GM15510 (cell line): ENCODE measurements around the gene GDE1.

Experiments used
- POLR2A ChIP-seq: IDR thresholded peaks from 3 replicates; pipeline ENCODE4 v1.6.1; 2011; ENCODE audit warnings: borderline replicate concordance; ENCODE audit not compliant: insufficient read length; ENCODE audit errors: extremely low read depth

The GDE1 gene

DNA sequence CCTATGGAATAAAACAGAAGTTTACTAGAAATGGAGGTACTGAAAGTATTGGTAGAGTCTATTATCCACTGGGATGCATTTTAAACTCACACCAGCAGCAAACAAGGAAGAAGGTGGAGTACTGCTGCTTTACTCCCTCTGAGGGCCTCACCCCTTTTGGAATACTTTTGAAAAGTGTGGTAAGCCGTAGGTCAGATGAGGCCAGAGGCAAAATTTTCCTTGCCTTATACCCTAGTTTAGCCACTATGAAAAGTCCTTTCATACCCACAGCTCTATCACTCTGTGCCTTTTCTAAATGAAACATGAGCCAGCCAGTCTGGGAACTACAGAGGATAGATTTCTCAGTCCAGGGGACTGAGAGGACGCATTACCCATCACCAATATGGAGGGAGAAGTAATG, 14.0 kb downstream of the GDE1 start:
- no peak for TF ChIP-seq POLR2A

DNA sequence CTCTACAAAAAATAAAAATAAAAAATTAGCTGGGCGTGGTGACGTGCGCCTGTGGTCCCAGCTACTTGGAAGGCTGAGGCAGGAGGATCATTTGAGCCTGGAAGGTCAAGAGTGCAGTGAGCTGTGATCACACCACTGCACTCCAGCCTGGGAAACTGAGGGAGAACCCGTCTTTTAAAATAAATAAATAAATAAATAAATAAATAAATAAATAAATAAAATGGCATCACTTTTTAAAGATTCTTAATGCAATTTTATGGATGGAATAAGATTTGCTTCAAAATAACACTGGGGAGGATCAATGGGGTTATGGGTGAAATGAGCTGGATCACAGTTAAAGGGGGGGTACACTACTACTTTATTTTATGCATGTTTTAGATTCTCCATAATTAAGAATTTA, 14.9 kb downstream of the GDE1 start:
- no peak for TF ChIP-seq POLR2A

DNA sequence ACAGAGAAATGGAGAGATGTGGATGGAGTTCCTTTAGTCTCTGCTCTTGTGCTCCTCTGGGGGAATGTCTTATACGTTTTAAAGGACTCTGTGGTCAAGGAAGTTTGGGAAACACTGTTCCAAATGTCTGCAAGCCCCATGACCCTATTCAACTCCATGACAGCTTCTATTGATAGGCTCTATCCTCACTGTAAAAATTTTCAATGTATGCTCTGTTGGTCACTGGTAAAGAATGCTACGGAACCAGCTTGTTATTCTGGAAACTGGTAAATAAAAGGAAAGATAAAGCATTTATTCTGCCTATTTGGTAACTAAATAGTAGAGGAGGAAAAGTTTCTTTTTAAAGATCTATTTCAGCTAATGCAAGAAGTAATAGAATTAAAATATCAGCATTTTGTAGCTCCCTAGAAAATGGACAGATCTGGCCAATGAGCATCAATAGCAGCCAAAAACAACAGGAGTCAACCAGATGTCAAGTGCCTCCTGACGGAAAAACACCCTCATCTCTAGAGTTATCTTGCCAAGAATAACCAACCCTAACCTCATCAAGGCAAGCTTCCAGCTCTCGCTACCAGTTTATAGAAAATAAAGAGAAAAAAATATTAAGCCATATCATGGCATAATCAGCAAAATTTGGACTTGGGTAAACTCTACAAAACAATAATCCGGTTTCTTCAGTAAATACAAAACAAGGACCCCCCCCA, 16.1 kb downstream of the GDE1 start:
- TF ChIP-seq POLR2A, result no peak

DNA sequence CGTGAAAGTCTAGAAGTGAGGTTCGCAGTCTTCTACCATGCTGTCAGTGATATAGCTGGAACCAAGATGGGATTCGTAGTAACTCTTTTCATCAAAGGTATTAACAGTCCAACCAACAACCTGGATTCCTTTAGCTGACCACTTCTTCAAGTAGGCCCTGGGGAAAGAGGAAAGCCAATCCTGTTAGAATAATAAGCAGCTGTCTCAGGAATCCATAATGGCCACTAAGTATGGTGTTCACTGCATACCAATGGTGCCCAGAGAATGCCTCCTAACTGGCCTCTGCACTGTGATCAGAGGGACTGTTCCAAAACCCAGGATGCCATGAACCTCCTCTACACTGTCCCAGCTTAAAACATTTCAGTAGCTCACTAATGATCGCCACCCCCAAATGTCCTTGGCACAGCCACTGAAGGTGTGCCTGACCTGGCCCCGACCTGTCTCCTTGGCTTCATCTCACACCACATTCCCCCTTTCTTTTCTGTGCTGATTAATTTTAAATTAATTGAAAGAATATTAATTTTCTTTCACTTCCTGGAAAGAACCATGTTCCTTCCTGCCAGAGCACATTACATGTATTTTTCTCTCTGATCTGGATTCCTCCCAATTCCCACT, 18.3 kb downstream of the GDE1 start:
- TF ChIP-seq POLR2A, result no peak

DNA sequence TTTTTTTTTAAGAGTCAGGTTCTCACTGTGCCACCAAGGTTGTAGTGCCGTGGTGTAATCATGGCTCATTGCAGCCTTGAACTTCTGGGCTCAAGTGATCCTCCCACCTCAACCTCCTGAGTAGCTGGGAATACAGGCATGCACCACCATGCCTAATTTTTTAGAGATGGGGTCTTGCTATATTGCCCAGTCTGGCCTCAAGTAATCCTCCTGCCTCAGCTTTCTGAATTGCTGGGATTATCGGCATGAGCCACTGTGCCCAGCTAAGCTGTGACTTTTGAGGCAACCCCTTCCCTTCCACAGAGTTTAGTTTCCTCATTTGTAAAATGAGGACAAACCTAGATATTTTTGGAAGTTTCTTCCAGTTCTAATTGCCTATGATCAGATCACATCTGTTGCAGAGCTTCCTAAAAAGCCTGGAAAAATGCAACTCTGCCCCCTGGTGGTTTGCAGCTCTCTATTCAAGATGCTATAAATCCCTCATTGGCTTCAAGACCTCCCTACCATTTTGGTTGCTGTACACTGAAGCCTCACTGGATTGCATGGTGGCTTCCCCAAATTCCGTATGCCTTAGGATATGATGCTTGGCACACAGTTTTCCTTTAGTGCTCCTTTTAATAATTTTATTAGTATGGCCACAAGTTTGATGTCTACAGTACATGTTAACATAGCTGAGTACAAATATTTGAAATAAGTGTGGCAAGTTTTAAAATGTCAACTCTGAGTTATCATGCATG, 19.3 kb downstream of the GDE1 start:
- no peak for TF ChIP-seq POLR2A

DNA sequence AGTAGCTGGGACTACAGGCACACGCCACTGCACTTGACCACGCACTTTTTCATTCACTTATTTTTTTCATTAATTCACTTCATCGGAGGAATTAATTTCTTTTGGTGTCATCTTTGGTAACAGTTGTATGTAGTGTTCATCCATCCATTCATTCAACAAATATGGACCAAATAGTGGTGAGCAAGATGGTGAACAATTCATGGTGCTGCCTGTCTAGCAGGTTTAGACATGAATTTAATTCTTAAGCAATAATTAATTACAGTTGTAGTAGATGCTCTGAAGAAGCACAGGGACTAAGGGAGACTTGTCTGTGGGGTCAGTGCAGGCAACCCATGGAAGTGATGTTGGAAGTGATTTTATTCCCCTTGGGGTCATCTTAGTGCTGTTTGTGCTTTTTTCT, 22.4 kb downstream of the GDE1 start:
- TF ChIP-seq POLR2A, result no peak

GRCh38 chr16:19499006-19499405, 22.9 kb downstream of the GDE1 start:
- TF ChIP-seq POLR2A, result no peak

DNA sequence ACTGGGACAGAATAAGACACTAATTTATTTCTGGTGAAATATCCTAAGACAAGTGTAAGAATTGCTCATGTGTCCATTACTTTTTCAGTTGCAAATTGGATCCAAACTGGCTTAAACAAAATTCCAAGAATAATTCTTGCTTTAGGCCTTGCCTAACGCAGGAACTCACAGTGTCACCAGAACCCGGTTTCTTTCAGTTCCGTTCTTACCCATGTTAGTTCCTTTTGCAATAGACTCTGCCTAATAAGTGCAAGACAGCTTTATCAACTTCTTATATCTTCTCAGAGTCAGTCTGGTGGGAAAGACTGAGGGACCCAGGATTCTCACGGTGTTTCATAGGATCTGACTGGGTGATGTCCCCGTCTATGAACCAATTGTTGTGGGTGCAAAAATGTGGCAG, 24.7 kb downstream of the GDE1 start:
- no peak for TF ChIP-seq POLR2A

DNA sequence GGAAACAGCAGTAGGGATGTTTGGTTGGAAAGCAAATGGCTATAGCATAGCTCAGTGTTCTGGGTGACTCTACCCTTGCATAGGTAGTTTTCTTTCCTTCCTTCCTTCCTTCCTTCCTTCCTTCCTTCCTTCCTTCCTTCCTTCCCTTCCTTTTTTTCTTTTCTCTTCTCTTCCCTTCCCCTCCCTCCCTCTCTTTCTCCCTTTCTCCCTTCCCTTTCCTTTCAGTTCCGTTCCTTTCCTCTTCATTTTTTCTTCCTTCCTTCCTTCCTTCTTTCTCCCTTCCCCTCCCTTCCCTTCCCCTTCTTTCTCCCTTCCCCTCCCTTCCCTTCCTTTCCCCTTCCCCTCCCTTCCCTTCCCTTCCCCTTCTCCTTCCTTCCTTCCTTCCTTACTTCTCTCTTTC, 31.3 kb downstream of the GDE1 start:
- no peak for TF ChIP-seq POLR2A

GRCh38 chr16:19488213-19488640, 33.7 kb downstream of the GDE1 start:
- TF ChIP-seq POLR2A, result no peak

DNA sequence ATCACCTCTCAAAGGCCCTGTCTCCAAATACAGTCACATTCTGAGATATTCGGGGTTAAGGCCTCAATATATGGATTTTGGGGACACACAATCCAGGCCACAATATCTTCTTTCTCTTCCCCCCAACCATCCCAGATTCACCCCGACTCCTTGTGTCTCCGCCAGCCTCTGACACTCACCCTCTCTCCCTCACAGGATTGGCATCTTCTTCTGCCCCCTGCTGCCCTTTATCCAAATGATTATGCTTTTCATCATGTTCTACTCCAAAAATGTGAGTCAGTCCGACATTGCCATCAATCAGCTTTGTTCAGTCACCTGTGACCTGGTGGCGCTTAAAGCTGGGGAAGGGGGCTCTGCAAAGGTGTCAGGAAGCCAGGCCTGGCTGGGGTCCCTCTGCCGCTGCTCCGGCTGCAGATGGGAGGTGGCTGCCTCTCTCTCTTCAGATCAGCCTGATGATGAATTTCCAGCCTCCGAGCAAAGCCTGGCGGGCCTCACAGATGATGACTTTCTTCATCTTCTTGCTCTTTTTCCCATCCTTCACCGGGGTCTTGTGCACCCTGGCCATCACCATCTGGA, 35.1 kb downstream of the GDE1 start:
- no peak for TF ChIP-seq POLR2A

GRCh38 chr16:19486051-19486450, 35.8 kb downstream of the GDE1 start:
- TF ChIP-seq POLR2A, result no peak

- no peak for TF ChIP-seq POLR2A
Observed at GRCh38 chr16:19485611-19486010, 36.3 kb downstream of the GDE1 start.

- TF ChIP-seq POLR2A, result no peak
Observed at GRCh38 chr16:19484096-19484495, 37.8 kb downstream of the GDE1 start.

DNA sequence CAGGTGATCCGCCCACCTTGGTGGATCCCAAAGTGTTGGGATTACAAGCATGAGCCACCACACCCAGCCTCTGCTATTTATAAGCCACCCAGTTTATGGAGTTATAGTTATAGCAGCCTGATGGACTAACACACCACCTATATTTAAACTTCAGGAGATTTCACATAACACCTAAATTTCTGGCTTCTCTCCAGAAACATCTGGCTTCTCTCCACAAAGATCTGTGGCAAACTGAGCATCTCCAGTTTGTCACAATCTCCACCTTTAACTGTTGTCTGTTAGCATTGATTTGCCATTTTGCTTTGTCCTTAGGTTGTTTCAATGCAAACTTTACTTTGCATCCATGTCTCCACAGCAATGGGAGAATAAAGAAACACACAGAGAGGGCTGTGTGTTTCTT, 39.6 kb downstream of the GDE1 start:
- TF ChIP-seq POLR2A, result no peak
